ENCODE data around the gene RPS26.

- TF ChIP-seq CTCF (IDR thresholded peaks at IDR 0.05) = no peak
- no peak for TF ChIP-seq POLR2AphosphoS5 (IDR thresholded peaks at IDR 0.05)
Measured at GRCh38 chr12:56082967-56083366, 41.2 kb downstream of the RPS26 start.

Measured in prostate gland (tissue), 2 donors.